Measurements from ENCODE around the gene MRPL36. TPM values are rescaled to one million over a fixed set of nuclear protein-coding genes. Genes with fewer than 3 reads are reported as not detected.

The MRPL36 gene
- total and polyA plus RNA-seq, 9 of the 15 experiments (the other 6 are each of a cell fraction or from before 2014, with no cell fraction given): 78.3 to 557 (median 124) TPM

DNA sequence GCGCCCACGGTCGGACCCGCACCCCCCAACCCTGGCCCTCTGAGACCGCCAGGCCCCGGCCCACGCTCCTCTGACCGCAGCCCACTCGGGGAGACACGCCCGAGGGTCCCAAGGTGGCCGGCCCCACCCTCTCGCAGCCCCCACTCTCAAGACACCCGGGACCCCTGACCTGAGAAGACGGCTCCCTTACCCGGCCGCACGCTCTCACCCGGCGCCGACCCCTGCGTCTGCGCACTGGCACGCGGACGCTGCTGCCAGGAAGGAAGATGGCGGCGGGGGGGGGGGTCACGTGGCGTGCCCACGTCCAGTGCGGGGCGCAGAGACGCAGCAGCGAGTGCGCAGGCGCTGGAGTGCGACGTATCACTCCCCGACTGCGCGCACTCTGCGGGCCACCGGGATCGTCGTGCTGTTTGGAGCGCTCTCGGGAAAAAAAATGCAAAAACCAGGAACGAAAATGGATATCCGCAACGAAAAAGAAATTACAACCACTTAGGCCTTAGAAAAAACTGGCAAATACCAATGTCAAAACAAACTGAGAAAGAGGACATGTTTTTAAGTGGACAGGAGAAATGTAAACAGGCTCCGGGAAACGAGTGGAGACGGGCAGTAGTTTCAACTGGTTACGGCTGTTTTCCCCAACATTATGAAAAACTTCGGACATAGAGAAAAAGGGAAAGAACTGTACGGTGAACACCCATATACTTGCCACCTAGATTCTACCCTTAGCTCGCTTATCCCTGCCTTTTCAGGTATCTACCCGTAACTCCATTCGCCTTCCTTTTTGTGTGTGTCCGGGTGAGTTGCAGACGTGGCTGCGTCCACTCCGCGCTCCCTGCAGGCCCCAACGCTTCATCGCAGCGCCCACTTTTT, at the start of gene MRPL36 (continued):
- TF ChIP-seq, protein P1, sequence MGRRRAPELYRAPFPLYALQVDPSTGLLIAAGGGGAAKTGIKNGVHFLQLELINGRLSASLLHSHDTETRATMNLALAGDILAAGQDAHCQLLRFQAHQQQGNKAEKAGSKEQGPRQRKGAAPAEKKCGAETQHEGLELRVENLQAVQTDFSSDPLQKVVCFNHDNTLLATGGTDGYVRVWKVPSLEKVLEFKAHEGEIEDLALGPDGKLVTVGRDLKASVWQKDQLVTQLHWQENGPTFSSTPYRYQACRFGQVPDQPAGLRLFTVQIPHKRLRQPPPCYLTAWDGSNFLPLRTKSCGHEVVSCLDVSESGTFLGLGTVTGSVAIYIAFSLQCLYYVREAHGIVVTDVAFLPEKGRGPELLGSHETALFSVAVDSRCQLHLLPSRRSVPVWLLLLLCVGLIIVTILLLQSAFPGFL (CRISPR knock-in tag; IDR thresholded peaks at IDR 0.05): 0 out of 2 replicates have a peak, but pooled peaks have one; percentile 54
- TF ChIP-seq CREB1 (IDR thresholded peaks at IDR 0.05) (peak; percentile 87), CREB1 (CRISPR knock-in tag; IDR thresholded peaks at IDR 0.05) (peak; percentile 83), RHOXF2B (CRISPR knock-in tag; conservative IDR thresholded peaks at IDR 0.05) (no peak), HNRNPL (IDR thresholded peaks at IDR 0.05; ENCODE audit: low read depth, low read length) (0 out of 2 replicates have a peak, but pooled peaks have one; percentile 51), CHCHD3 (CRISPR knock-in tag; IDR thresholded peaks at IDR 0.05) (no peak), BCL6 (CRISPR knock-in tag; IDR thresholded peaks at IDR 0.05) (no peak), JUN (IDR thresholded peaks at IDR 0.05; ENCODE audit: borderline replicate concordance, low read depth, low read length) (peak; percentile 16; the same call in 1 of the 2 replicates), JUN (CRISPR knock-in tag; IDR thresholded peaks at IDR 0.05; ENCODE audit: borderline replicate concordance) (no peak), DIDO1 (tag; IDR thresholded peaks at IDR 0.05; ENCODE audit: low read depth) (peak; percentile 44; the same call in 1 of the 2 replicates), KHSRP (IDR thresholded peaks at IDR 0.05) (no peak), NR2C1 (IDR thresholded peaks at IDR 0.05) (peak; percentile 86), NR2C1 (tag; IDR thresholded peaks at IDR 0.05) (peak; percentile 93), TRIM24 (IDR thresholded peaks at IDR 0.05) (peak; percentile 8 to 81; a peak in 2 of 4 replicates), FOXA3 (CRISPR knock-in tag; conservative IDR thresholded peaks at IDR 0.05 in 1 of 2, IDR thresholded peaks at IDR 0.05 in 1 of 2) (peak; percentile 57 to 71; a peak in 3 of 4 replicates), ZNF347 (CRISPR knock-in tag; IDR thresholded peaks at IDR 0.05; ENCODE audit: low read depth) (no peak), CBFA2T2 (conservative IDR thresholded peaks at IDR 0.05) (peak; percentile 70), SMARCA4 (IDR thresholded peaks at IDR 0.05) (0 out of 2 replicates have a peak, but pooled peaks have one; percentile 63)
- TF ChIP-seq, protein P2, sequence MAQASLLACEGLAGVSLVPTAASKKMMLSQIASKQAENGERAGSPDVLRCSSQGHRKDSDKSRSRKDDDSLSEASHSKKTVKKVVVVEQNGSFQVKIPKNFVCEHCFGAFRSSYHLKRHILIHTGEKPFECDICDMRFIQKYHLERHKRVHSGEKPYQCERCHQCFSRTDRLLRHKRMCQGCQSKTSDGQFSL (CRISPR knock-in tag; IDR thresholded peaks at IDR 0.05): peak; percentile 100
- TF ChIP-seq, protein P2 (tag; IDR thresholded peaks at IDR 0.05): peak in 1 of 2 experiments; percentile 98; a peak in 2 of 4 replicates
- TF ChIP-seq, protein P3, sequence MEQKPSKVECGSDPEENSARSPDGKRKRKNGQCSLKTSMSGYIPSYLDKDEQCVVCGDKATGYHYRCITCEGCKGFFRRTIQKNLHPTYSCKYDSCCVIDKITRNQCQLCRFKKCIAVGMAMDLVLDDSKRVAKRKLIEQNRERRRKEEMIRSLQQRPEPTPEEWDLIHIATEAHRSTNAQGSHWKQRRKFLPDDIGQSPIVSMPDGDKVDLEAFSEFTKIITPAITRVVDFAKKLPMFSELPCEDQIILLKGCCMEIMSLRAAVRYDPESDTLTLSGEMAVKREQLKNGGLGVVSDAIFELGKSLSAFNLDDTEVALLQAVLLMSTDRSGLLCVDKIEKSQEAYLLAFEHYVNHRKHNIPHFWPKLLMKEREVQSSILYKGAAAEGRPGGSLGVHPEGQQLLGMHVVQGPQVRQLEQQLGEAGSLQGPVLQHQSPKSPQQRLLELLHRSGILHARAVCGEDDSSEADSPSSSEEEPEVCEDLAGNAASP (IDR thresholded peaks at IDR 0.05): no peak
- TF ChIP-seq, protein P4, sequence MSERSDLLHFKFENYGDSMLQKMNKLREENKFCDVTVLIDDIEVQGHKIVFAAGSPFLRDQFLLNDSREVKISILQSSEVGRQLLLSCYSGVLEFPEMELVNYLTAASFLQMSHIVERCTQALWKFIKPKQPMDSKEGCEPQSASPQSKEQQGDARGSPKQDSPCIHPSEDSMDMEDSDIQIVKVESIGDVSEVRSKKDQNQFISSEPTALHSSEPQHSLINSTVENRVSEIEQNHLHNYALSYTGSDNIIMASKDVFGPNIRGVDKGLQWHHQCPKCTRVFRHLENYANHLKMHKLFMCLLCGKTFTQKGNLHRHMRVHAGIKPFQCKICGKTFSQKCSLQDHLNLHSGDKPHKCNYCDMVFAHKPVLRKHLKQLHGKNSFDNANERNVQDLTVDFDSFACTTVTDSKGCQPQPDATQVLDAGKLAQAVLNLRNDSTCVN (CRISPR knock-in tag; IDR thresholded peaks at IDR 0.05): peak; percentile 30; the same call in 1 of the 2 replicates
- TF ChIP-seq, protein P5, sequence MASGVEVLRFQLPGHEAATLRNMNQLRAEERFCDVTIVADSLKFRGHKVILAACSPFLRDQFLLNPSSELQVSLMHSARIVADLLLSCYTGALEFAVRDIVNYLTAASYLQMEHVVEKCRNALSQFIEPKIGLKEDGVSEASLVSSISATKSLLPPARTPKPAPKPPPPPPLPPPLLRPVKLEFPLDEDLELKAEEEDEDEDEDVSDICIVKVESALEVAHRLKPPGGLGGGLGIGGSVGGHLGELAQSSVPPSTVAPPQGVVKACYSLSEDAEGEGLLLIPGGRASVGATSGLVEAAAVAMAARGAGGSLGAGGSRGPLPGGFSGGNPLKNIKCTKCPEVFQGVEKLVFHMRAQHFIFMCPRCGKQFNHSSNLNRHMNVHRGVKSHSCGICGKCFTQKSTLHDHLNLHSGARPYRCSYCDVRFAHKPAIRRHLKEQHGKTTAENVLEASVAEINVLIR (CRISPR knock-in tag; IDR thresholded peaks at IDR 0.05): peak; percentile 59

Data from K562 (cell line).